GM12878 (cell line): ENCODE data around the gene CCR3.

ENCODE experiments used
- CTCF ChIP-seq, 3 experiments: IDR thresholded peaks in 2 of 3; conservative IDR thresholded peaks in 1 of 3; 2 replicates each; pipeline ENCODE4 v1.5.1; 2011; ENCODE audit warnings: low read depth in 3 of 3, low read length in 3 of 3, mild to moderate bottlenecking in 3 of 3, control low read depth in 2 of 3, moderate library complexity in 2 of 3, inconsistent platforms in 1 of 3, mixed read lengths in 1 of 3; ENCODE audit not compliant: control insufficient read depth in 2 of 3, insufficient read depth in 1 of 3; ENCODE audit errors: extremely low read depth in 1 of 3
- EGR1 ChIP-seq, 2 experiments: IDR thresholded peaks; 1 replicate in 1 of 2; 2 replicates in 1 of 2; pipeline ENCODE4 v1.6.1; 2011 to 2012; ENCODE audit warnings: low read depth in 2 of 2, low read length in 2 of 2, borderline replicate concordance in 1 of 2, mild to moderate bottlenecking in 1 of 2, moderate library complexity in 1 of 2
- EP300 ChIP-seq, 2 experiments: fragments of 150-350 bp in 1 of 2; IDR thresholded peaks; 2 replicates each; pipeline ENCODE4 v1.6.1; 2011 to 2012; ENCODE audit warnings: low read depth in 2 of 2, low read length in 2 of 2, borderline replicate concordance in 1 of 2, improper control_type of control experiment in 1 of 2, inconsistent platforms in 1 of 2; ENCODE audit not compliant: control insufficient read depth in 1 of 2
- FOXM1 ChIP-seq: IDR thresholded peaks from 2 replicates; pipeline ENCODE4 v1.6.1; 2012; ENCODE audit warnings: low read depth, mild to moderate bottlenecking, inconsistent platforms, low read length, moderate library complexity
- HCFC1 ChIP-seq: fragments of 150-350 bp; IDR thresholded peaks from 2 replicates; pipeline ENCODE4 v1.6.1; 2014; ENCODE audit warnings: low read length
- HDAC2 ChIP-seq: fragments of 200-600 bp; sonication (generic); IDR thresholded peaks from 2 replicates; pipeline ENCODE4 v1.6.1; 2017
- JUND ChIP-seq: IDR thresholded peaks from 2 replicates; pipeline ENCODE4 v1.6.1; 2012; ENCODE audit warnings: low read depth, mild to moderate bottlenecking, low read length, improper control_type of control experiment, moderate library complexity
- MAX ChIP-seq: IDR thresholded peaks from 2 replicates; pipeline ENCODE4 v1.6.1; 2012; ENCODE audit warnings: low read depth, low read length, improper control_type of control experiment
- POLR2A ChIP-seq: IDR thresholded peaks from 2 replicates; pipeline ENCODE4 v1.6.1; 2011; ENCODE audit warnings: low read depth, mild to moderate bottlenecking, low read length
- POLR2AphosphoS5 ChIP-seq: IDR thresholded peaks from 2 replicates; pipeline ENCODE4 v1.6.1; 2011; ENCODE audit warnings: mild to moderate bottlenecking, low read length, inconsistent platforms
- RFX5 ChIP-seq: IDR thresholded peaks from 2 replicates; pipeline ENCODE4 v1.6.1; 2011; ENCODE audit warnings: low read depth, low read length, improper control_type of control experiment
- USF1 ChIP-seq: IDR thresholded peaks from 2 replicates; pipeline ENCODE4 v1.6.1; 2011; ENCODE audit warnings: borderline replicate concordance, low read depth, mild to moderate bottlenecking, moderate library complexity, mixed read lengths, low read length; ENCODE audit not compliant: insufficient read depth; ENCODE audit errors: extremely low read length

- TF ChIP-seq HCFC1, result no peak
- TF ChIP-seq POLR2AphosphoS5, result no peak
- TF ChIP-seq EP300 (IDR thresholded peaks at IDR 0.05; ENCODE audit: borderline replicate concordance in 1 of 2, control insufficient read depth in 1 of 2, low read depth in 2 of 2, low read length in 2 of 2), result no peak
- no peak for TF ChIP-seq USF1
- TF ChIP-seq HDAC2, result no peak
- TF ChIP-seq RFX5, result no peak
- TF ChIP-seq MAX, result no peak
- no peak for TF ChIP-seq CTCF (IDR thresholded peaks at IDR 0.05 in 2 of 3, conservative IDR thresholded peaks at IDR 0.05 in 1 of 3; ENCODE audit: control insufficient read depth in 2 of 3, extremely low read depth in 1 of 3, insufficient read depth in 1 of 3, low read depth in 3 of 3, low read length in 3 of 3)
- no peak for TF ChIP-seq FOXM1
- no peak for TF ChIP-seq EGR1 (IDR thresholded peaks at IDR 0.05; ENCODE audit: borderline replicate concordance in 1 of 2, low read depth in 2 of 2, low read length in 2 of 2)
- no peak for TF ChIP-seq POLR2A
- TF ChIP-seq JUND, result no peak
These were observed 6.8 kb upstream of the CCR3 start for GRCh38 chr3:46235425-46235824.
